ENCODE measurements around the gene CD99L2. TPM values are rescaled to one million over a fixed set of nuclear protein-coding genes. Genes with fewer than 3 reads are reported as not detected.

CD99L2 gene
- polyA plus RNA-seq, 4 donors: 39.0 to 60.1 (median 42.5) TPM

DNA sequence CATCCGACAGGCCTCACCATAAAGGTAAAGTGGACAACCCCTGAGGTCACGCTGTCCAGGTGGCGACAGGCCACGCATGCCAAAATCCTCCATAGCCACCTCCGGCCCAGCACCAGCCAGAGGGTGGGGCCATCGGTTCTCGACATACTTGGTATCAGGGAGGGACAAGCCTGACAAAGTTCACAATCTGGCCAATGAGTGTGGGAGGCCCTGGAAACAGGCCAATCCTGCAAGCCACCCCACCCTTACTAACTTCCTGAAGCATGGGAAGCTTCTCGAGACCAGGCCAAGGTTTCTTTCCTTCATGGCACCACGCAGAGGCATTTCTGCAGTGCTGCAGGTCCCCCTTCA is 131.4 kb downstream of the CD99L2 start:
- no peak for DNase-seq (ENCODE audit: low read depth in 4 of 4, low spot score in 3 of 4)

DNA sequence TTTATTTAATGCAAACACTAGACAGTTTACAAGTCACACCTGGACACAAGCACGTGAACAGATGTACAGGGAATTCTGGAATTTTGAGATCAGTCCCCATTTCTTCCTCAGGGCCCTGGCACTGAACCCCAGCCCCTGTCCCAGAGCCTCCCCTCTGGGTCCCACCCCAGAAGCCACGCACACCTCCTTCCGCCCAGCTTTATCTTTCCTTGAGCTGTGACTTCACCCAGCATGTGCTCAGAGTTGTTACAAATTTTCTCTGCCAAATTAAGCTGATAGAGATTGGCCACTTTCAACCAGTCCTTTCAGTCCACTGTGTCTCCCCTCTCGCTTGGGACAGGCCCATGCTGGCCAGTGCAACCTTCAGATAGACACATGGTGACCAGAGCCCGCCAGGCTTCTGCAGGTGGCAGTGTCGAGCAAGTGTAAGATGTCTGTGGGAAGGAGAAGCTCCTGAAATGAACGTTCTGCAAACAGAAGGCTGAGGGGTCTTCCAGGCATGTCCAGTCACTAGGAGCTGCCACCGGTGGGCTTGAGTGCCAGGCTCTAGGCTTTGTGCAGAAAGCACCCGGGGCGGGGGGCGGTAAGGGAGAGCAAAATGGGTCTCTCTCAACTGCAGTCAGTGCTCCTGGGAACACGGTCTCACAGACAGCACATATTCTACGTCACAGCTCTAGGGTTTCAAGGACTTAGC is 132.0 kb downstream of the CD99L2 start:
- DNase-seq (ENCODE audit: low read depth in 4 of 4, low spot score in 3 of 4): no peak

DNA sequence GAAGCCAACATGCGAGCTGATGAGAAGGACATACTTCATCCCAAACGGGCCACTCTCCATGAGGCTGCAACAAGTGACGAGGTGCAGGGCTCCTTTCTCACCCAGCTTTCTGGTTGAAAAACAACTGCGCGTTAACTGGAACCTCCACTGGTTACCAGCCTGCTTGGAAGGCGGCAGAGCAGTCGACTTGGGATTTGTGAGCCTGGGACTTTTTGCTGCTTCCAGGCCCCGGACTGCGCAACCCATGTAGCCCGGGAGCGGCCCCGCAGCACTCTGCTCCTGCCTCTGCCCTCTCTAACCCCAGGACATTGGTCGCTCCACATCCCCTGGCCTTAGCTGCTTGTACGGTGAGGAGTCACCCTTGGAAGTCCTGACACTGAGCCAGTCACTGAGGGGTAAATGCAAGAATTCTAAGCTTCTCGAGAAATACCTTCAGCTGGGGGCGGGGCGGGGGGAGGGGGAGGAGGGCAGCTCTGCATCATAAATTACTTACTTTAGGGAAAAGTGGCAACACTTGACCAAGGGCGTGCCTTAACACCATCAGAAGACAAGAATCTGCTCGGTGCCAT is 132.6 kb downstream of the CD99L2 start:
- DNase-seq (ENCODE audit: low read depth in 4 of 4, low spot score in 3 of 4): no peak

DNA sequence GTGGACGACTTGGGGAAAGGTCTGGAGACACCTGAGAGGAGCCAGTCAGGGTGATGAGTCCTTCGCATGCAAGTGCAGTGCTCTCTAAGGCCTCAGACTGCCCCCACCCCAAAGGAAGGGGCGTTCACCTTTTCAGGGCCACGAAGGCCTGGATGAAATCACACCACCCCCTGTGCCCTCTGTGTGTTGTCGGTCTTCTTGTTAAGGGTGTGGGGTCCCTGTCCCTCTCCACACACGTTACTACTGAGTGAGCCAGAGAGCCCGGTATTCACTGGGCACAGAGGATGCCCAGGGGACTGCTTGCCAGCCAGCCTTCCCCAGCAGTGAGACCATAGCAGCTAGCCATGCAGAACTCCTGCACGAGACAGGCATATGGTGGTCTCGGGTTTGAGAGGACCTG is 133.2 kb downstream of the CD99L2 start:
- no peak for DNase-seq (ENCODE audit: low read depth in 4 of 4, low spot score in 3 of 4)

DNA sequence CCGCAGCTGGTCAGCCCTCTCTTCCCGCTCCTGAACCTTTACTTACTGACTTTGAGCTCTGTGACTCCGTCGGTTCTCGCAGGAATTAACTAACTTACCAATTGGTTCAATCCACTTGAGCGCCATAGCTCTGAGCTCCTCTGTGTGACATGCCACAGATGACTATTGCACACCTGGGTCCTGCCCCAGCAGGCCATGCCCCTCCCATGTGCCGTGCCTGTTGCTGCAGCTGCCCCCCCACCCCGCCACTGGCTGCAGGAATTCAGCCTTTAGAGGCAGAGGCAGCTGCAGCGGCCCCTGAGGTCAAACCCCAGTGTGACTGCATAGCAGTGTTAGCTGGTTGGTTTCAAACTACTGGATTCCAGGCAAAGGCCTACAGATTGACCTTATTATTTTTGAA is 134.7 kb downstream of the CD99L2 start:
- no peak for DNase-seq (ENCODE audit: low read depth in 4 of 4, low spot score in 3 of 4)

DNA sequence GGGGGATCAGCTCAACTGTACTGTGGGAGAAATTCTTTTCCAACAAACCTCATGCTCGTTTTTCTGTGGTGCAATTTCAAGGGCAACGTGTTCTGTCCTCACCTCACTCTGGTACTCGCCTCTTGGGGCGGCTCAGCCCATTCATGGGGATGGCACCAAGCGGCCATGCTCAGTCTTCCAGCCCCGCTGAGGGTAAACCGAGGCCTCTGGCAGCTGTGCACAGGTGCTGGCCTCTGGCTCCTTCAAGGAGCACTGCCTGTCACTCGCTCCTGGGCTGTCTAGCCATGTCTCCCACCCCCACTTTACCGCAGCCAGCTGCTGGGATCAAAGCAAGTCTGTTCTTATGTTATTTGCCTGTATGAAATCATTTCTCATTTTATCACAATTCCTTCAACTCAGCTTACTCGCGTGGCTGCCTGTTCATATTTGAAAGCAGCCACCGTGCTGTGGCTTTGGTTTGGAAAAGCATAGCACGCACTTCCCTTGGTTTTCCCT is 135.1 kb downstream of the CD99L2 start:
- no peak for DNase-seq (ENCODE audit: low read depth in 4 of 4, low spot score in 3 of 4)

DNA sequence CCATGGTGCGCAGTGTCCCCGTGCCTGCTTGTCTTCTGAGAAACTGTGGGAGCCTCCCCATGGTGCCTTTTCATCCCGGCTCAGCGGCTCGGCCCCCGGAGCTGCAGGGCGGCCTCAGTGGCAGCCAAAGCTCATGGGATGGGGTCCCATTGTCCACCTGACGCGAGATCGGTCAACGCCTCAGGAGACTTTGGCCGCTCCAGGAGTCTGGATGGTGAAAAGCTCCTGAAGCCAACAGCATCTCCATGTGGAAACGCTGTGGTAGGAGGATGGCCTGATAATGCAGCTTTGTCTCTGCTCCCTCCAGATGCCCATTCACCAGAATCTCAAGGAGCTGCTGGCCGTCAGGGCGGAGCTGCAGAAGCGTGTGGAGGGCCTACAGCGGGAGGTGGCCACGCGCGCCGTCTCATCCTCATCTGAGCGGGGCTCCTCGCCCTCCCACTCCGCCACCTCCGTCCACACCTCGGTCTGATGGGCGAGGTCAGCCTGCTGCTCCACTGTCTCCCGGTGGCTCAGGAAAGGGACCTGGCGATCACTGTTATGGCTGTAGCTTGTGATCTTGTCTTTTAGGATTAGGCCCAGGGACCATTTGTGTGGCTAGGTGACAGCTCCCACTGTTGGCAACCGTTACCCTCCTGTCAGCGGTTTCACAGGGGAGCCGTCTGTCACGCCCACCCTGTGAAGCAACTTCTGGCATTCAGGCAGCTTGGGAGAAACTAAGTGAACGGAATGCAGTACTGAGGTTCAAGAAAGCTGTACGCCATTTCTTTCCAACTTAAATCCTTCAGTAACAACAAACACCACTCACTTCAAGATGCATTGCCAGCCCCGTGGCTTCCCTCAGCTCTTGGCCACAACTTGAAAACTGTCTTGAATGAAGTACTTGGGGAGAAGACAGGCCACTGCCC is 136.0 kb downstream of the CD99L2 start:
- DNase-seq (ENCODE audit: low read depth in 4 of 4, low spot score in 3 of 4): no peak

DNA sequence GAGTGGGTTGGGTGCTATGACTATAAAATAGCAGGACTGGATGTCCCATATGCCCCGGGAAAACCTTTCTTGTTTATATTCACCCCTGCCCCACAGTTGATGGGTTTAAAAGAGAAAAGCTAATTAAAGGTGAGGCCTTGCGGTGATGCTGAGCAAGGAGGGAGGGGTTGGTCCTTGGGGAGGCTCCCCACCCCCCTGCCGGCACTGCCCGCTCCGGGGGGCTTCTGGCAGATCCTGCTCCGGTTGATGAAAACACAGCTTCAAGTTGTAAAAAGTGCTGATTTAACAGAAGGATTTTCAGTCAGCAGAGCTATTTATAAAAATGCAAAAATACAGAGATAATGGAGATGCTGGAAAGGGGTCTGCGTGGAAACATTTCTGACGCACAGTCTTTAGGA is 136.7 kb downstream of the CD99L2 start:
- no peak for DNase-seq (ENCODE audit: low read depth in 4 of 4, low spot score in 3 of 4)

DNA sequence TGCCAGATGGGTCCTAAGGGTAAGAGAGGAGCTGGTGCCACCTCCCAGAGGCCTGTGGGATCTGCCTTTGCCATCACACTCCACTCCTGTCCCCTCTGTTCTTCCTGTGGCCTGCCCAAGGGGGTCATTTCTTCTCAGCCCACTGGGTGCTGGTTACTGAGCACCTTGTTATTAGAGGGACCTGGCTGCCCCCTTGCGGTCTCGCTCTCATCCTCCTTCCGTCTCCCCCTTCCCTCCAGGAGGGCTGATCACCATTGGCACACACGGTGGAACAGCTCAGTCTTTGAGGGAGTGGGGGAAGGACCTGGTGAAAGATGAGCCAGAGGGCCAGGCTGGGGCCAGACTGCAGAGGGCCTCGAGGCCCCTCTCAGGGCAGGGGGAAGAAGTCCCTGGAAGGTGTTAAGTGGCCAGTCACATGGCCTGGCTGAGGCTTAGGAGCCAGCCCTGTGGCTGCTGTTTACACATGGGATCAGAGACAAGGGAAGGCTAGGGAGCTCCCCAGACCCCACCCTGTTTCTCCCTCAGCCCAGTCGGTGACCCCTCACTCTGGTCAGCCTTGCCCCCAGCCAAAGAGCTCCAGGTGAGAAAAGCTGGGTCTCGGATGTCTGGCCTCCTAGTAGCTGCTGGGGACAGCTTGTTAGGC is 137.2 kb downstream of the CD99L2 start:
- no peak for DNase-seq (ENCODE audit: low read depth in 4 of 4, low spot score in 3 of 4)

DNA sequence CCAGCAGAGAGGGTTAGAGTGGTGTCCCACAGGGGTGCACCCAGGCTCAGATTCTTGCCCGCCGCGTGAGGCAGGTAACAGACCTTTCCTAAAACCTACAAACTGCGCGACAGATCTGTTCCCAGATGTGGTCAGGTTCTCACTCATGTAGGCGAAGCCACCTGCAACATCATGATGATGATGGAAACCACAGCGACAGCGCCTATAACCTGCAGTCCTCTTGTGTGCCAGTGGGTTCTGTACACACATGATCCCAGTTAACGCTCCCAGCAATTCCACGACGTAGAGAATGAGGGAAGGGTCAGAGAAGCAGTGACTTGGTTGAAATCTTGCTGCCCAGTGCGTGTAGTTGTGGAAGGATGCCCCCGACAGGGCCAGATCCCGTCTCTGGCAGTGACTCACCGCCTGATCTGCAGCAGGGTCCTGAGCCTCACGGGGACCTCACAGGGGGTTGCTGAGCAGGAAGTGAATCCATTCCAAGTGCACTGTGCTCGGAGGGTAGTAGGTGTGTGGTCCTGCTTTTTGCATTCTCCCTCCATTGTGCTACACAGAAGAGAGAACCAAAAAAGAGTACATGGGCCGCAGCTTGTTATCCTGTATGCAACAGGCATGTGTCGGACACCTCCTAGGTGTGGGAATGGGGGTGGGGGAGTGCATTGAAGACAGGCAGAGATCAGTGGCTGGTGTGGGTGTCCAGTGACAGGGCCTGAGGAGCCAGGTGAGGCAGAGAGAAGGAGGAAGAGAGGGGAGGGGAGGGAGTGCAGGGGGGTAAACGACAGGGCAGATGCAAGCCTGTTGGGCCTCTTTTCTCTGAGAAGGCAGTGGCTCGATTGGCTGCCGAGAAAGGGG is 138.7 kb downstream of the CD99L2 start:
- no peak for DNase-seq (ENCODE audit: low read depth in 4 of 4, low spot score in 3 of 4)

DNA sequence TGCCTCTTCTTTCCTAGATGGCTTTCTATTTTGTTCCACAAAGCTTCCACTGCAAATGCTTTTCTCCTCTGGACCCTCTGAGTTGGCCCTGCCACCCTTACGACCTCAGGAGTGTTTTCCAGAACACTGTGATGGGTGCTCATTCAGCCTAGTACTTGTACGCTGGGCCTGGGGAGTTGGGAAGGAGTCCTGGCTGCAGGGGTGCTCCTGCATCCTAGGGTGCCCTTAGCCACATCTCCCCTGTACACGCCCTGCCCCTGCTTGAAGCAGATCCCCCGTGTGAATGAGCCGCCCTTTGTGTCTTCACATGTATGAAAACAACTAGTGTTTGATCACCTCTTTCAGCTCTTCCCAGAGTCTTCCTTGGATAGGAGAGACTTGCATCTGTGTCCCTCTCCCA is 141.1 kb downstream of the CD99L2 start:
- DNase-seq (ENCODE audit: low read depth in 4 of 4, low spot score in 3 of 4): no peak

DNA sequence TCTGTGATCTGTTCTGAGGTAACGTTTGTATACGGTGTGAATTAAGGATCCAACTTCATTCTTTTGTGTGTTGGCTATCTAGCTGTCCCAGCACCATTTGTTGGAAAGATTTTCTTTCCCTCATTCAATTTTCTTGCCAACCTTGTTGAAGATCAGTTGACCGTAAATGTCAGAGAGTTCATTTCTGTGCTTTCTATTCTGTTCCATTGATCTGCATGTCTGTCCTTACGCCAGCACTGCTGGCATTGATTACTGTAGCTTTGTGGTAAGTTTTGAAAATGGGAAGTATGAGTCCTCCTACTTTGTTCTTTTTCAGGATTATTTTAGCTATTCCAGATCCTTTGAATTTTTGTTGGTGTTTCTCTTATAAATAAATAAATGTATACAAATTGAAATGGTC is 144.5 kb downstream of the CD99L2 start:
- DNase-seq (ENCODE audit: low read depth in 4 of 4, low spot score in 3 of 4): no peak

DNA sequence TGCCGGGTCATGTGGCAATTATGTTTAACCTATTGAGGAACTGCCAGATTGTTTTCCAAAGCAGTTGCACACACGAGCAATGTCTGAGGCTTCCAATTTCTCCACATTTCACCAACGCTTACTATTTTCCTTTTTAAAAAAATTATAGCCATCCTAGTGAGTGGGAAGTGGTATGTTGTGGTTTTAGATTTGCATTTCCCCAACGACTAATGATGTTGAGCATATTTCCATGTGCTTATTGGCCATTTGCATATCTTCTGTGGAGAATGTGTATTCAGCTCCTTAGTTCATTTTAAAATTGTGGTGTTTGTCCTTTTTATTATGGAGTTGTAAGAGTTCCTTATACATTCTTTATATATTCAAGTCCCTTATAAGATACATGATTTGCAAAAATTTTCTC is 145.1 kb downstream of the CD99L2 start:
- DNase-seq (ENCODE audit: low read depth in 4 of 4, low spot score in 3 of 4): no peak

DNA sequence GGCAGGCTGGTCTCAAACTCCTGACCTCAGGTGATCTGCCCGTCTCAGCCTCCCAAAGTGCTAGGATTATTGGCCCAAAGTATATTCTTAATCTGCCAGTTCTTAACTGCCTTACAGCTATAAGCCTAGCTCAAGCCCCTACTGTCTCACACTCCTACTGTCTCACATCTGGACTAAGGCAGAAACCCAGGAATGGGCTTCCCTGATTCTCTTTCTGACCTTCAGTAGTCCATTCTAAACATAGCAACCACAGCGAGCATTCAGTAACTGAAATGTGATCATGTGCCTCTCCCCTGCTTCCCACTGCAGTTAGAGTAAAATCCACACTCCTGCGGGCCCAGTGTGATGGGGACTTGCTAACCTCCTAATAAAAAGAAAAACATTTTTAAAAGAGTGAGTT is 146.3 kb downstream of the CD99L2 start:
- no peak for DNase-seq (ENCODE audit: low read depth in 4 of 4, low spot score in 3 of 4)

DNA sequence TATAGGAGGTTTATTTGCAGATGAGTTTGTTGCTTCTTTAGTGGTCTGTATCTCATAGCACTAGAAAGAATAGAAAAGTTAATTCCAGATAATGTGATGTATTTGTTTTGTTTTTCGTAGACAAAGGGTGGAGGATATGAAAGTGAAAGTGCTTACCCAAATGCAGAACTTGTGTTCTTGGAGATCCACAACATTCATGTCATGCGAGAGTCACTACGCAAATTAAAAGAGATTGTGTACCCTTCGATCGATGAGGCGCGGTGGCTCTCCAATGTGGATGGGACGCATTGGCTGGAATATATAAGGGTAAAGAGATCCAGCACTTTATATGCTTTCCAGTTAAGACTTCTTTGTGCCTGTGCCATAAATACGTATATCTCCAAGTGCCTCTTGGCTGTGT is 162.0 kb downstream of the CD99L2 start:
- DNase-seq (ENCODE audit: low read depth in 4 of 4, low spot score in 3 of 4): no peak

DNA sequence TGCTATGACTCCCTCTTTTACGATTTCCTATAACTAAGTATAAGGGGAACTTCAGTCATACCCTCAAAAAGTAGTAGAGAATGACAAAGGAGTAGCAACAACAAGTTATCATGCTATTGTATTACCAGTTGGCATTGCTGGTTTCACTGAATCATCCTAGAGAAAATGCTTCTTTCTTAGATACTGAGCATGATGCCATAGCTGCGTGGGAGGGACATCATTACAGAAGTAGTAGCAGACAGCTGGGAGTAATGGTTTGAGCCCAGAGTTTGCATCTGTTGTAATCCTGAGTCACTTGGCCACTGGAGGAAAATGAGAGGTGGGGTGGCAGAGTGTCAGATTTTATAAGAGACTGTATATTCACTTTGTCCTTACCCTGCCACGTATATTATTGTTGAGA is 166.7 kb downstream of the CD99L2 start:
- no peak for DNase-seq (ENCODE audit: low read depth in 4 of 4, low spot score in 3 of 4)

DNA sequence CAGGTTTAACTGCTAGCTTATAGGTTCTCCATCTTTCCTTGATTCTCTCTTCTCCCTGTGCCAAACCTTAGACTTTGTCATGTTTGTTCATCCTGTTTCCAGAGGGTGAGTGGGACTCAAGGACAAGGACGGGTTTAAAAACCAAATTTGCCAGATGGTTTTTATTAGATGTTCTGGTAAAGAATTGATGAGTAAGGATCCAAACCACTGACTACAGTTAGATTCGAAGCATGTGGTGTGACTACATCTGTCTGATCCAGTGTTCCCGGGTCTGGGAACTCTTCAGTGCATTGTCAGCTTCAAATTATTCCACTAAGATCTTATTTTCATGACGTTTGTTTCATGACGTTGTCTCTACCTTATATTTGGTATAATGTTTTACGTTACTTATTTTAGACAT is 167.7 kb downstream of the CD99L2 start:
- no peak for DNase-seq (ENCODE audit: low read depth in 4 of 4, low spot score in 3 of 4)

DNA sequence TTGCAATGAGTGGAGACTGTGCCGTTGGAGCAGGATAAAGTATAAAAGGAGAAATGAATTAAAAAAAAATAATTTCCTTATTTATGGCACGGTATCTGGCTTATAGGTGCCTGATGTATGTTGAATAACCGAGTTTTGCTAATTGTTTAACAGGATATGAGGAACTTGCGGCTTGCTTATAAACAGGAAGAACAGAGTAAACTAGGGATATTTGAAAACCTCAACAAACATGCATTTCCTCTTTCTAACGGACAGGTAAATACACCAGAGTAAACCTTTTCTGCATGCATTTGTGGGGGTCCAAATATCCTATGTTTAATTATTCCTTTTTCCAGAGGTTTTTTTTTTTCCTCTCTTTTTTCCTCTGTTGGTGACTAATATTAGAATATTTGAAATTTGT is 168.5 kb downstream of the CD99L2 start:
- no peak for DNase-seq (ENCODE audit: low read depth in 4 of 4, low spot score in 3 of 4)

DNA sequence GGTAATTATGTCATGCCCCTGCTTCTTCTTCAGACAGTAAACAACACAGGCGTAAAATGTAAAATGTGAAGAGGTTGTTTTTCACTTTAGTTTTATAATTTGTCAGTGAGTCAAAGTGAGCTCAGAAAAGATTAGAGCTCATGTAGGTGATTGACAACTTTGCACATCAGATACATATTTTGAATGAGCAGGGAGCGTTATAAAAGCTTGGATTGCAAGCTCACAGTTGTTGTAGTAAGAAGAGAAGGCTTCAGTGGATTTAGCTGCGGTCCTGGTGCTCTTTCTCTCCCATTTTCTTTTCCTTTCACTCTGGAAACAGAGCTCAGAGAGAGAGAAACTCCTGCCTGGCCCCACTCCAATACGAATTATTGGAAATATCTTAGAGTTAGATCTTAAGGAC is 178.8 kb downstream of the CD99L2 start:
- DNase-seq (ENCODE audit: low read depth in 4 of 4, low spot score in 3 of 4): no peak

All from left renal pelvis (tissue), 4 donors.